H1 (cell line): ENCODE data around the gene ZNF646. TPM values are rescaled to one million over a fixed set of nuclear protein-coding genes. Genes with fewer than 3 reads are reported as not detected.

Experiments
- SAP30 ChIP-seq: fragments of 300-600 bp; sonication (generic); IDR thresholded peaks from 2 replicates; pipeline ENCODE4 v1.7.1; 2012; ENCODE audit warnings: low read length, moderate library complexity, mild to moderate bottlenecking, inconsistent platforms; ENCODE audit not compliant: insufficient read depth, insufficient replicate concordance
- SIRT6 ChIP-seq: IDR thresholded peaks from one replicate; pipeline ENCODE4 v1.7.1; 2012; ENCODE audit warnings: low read length, inconsistent platforms
- SP1 ChIP-seq: IDR thresholded peaks from 2 replicates; pipeline ENCODE4 v1.6.1; 2011; ENCODE audit warnings: low read depth, low read length
- polyA plus RNA-seq, 7 experiments: library from polyadenylated mRNA; depleted of rRNA in 3 of 7; stranded (reverse) in 5 of 7; unstranded in 2 of 7; fragments of >200 nt in 5 of 7; fragments of 200-250 nt in 2 of 7; gene quantifications; 1 replicate in 5 of 7; 2 replicates in 1 of 7; 4 replicates in 1 of 7; pipeline versions ENCODE4 v1.2.1 to v1.2.3, GENCODE V29; 2011 to 2013; ENCODE audit warnings: missing spikeins in 2 of 7, mixed read lengths in 2 of 7
- total RNA-seq: library from RNA; stranded (reverse); fragmentation: NEBNext Ultra II Directional; extraction: Animal tissue kit (Norgen Biotek cat#: 25700); gene quantifications from 2 replicates; pipeline ENCODE4 v1.2.1, GENCODE V29; 2021
- TF ChIP-seq, protein P1 (sequence below): IDR thresholded peaks from 2 replicates; pipeline ENCODE4 v1.6.1; 2011; ENCODE audit warnings: low read length, improper control_type of control experiment

The ZNF646 gene
- total and polyA plus RNA-seq, 2 of the 8 experiments (the other 6 are each of a cell fraction or from before 2014, with no cell fraction given): 6.5 to 25.0 TPM

DNA sequence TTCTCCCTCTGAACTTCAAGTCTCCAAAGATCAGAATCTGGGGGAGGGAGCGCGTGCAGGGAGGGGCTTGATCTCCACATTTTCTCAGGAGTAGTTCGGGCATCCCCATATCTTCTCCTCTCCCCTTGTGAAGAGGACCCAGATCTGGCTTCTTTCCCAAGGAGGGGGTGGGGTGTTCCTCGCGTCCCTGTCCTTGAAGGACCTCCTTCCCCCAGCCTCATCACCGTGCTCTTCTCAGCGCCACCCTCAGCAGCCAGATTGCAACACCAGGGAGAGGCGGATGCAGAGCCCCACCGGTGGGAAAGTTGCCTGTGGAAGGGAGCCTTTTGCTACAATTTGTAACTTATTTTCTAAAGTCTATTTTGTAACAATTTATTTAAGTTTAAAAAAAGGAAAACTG, 8.9 kb downstream of the ZNF646 start (continued):
- TF ChIP-seq, protein P1, sequence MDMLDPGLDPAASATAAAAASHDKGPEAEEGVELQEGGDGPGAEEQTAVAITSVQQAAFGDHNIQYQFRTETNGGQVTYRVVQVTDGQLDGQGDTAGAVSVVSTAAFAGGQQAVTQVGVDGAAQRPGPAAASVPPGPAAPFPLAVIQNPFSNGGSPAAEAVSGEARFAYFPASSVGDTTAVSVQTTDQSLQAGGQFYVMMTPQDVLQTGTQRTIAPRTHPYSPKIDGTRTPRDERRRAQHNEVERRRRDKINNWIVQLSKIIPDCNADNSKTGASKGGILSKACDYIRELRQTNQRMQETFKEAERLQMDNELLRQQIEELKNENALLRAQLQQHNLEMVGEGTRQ: no peak
- TF ChIP-seq SAP30 (no peak), SIRT6 (no peak), SP1 (no peak)
